Hindlimb muscle (tissue), 1 donor: ENCODE data around the gene GRIN3B. TPM values are rescaled to one million over a fixed set of nuclear protein-coding genes. Genes with fewer than 3 reads are reported as not detected.
"Not testable (repeated sequence)": the region's sequence is repeated elsewhere in the genome, so short reads cannot be mapped to it uniquely, and the experiment has no call there.

Experiments
- DNase-seq: peaks from one replicate; pipeline ENCODE4 v3.0.0-alpha.2; 2013
- polyA plus RNA-seq: library from polyadenylated mRNA; unstranded; fragments of 120-200 nt; gene quantifications from one replicate; pipeline ENCODE4 v1.2.1, GENCODE V29; 2013; ENCODE audit not compliant: insufficient read length

The GRIN3B gene, protein sequence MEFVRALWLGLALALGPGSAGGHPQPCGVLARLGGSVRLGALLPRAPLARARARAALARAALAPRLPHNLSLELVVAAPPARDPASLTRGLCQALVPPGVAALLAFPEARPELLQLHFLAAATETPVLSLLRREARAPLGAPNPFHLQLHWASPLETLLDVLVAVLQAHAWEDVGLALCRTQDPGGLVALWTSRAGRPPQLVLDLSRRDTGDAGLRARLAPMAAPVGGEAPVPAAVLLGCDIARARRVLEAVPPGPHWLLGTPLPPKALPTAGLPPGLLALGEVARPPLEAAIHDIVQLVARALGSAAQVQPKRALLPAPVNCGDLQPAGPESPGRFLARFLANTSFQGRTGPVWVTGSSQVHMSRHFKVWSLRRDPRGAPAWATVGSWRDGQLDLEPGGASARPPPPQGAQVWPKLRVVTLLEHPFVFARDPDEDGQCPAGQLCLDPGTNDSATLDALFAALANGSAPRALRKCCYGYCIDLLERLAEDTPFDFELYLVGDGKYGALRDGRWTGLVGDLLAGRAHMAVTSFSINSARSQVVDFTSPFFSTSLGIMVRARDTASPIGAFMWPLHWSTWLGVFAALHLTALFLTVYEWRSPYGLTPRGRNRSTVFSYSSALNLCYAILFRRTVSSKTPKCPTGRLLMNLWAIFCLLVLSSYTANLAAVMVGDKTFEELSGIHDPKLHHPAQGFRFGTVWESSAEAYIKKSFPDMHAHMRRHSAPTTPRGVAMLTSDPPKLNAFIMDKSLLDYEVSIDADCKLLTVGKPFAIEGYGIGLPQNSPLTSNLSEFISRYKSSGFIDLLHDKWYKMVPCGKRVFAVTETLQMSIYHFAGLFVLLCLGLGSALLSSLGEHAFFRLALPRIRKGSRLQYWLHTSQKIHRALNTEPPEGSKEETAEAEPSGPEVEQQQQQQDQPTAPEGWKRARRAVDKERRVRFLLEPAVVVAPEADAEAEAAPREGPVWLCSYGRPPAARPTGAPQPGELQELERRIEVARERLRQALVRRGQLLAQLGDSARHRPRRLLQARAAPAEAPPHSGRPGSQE
- 0.22 TPM for polyA plus RNA-seq

DNA sequence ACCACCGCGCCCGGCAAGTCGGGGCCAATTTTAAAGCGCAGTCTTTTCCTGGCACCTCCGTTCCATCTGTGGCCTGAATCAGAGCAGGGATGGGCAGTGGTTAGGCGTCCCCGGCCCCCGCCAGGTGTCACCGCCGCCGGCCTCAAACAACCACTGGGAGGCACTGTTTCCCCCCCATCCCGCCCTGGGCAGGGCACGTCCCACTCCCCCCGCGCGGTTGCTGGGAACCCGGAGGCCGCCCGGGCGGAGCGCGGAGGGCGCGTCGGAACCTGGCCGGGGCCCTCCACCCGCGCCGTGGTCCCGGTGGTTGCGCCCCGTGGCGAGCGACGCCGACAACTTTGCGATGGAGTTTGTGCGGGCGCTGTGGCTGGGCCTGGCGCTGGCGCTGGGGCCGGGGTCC lies at the start of gene GRIN3B:
Gene GRIN3B (plus strand): TSS at position 325 of the 400 bp plus-strand sequence. CDS start 19 bp downstream, at position 344.
- DNase-seq = no peak

DNA sequence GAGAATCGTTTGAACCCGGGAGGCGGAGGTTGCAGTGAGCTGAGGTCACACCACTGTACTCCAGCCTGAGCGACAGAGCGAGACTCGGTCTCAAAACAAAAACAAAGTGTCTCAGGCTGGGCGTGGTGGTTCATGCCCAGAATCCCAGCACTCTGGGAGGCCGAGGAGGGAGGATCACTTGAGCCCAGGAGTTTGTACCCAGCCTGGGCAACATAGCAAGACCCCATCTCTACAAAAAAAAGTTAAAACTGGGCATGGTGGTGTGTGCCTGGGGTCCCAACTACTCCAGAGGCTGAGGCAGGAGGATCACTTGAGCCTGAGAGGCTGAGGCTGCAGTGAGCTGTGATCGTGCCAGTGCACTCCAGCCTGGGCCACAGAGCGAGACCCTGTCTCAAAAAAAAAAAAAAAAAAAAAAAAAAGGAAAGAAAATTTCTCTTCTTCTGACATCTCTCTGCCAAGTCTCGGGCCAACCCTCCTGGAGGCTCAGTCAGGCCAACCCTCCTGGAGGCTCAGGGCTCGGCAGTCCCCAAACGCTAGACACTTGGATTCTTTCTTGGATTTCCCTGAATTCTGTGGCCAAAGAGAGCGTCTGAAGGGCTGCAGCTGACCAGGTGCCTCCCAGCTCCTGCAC lies 48.1 kb upstream of the GRIN3B start:
- DNase-seq = no peak

GRCh38 chr19:952680-953444 lies 47.4 kb upstream of the GRIN3B start:
- no peak for DNase-seq

- no peak for DNase-seq
These were observed 46.6 kb upstream of the GRIN3B start for GRCh38 chr19:953445-954271.

DNA sequence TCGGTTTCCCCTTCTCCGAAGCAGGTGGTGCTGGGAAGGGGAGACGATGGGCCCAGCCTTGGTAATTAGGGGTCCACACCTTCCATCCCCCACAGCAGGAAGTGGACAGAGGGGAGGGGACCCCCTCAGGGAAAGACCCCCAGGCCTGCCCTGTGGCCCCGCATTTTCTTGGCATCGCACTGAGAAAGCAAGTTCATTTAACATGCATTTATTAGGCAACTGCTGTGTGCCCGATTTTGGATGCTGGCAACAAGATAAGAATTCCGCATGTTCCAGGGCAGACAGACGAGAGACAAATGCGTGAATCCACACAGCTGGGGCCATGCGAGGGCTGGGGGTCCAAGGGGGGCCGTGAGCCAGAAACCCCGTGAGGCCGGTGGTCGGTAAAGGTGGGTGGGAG lies 45.9 kb upstream of the GRIN3B start:
- no peak for DNase-seq

- no peak for DNase-seq
These were observed 45.3 kb upstream of the GRIN3B start for GRCh38 chr19:954672-955494.

- DNase-seq = no peak
These were observed 44.1 kb upstream of the GRIN3B start for GRCh38 chr19:955803-956765.

- DNase-seq = no peak
These were observed 43.3 kb upstream of the GRIN3B start for GRCh38 chr19:956766-957440.

DNA sequence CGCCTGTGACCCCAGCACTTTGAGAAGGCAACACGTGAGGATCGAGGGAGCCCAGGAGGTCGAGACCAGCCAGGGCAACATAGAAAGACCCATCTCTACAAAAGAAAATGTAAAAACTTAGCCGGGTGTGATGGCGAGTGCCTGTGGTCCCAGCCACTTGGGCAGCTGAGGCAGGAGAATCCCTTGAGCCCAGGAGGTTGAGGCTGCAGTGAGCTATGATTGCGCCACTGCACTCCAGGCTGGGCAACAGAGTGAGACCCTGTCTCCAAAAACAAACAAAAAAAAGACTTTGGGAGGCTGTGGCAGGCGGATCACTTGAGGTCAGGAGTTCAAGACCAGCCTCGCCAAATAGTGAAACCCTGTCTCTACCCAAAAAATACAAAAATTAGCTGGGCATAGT lies 42.6 kb upstream of the GRIN3B start:
- not testable (repeated sequence) for DNase-seq

DNA sequence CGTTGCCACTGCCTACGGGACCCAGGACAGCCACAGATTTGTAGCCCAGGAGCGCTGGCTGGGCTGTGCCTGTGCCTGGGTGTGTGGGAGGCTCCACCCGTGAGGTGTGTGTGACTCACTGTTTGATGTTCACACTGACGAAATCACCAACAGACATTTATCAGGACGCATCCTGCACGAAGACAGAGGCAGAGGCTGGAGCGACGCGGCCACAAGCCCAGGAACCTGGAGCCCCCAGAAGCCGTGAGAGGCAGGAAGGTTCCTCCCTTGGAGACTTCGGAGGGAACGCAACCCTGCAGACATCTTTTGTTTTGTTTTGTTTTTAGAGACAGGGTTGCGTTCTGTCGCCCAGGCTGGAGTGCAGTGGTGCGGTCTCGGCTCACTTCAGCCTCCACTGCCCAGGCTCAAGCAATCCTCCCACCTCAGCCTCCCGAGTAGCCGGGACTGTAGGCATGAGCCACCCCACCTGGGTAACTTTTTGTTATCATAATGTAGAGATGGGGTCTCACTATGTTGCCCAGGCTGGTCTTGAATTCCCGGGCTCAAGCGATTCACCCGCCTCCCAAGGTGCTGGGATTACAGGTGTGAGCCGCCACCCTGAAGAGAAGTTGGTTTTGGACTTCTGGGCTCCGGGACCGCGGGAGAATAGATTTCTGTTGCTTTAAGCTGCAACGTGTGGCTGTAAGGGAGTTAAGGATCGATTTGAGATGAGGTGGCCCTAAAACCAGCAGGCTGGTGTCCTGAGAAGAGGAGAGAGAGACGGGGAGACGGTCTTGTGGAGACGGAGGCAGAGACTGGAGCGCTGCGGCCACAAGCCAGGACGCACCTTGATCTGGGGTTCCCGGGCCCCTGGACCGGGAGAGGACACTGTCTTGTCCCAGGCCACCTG lies 41.0 kb upstream of the GRIN3B start:
- no peak for DNase-seq

DNA sequence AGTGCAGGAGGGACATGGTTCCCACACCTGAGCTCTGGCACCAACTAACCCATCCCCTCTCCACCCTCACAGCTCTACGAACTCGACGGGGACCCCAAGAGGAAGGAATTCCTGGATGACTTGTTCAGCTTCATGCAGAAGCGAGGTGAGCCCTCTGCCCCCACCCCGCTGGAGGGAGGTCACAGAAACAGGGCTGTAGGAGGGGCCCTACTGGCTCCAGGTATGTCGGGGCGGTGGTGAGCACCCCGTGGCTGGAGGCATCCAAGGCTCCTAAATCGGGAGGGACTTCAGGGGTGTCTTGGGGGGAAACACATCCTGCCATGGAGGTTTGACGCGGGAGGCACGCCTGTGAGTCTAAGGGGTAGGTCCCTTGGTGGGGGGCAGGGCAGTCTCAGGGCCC lies 40.2 kb upstream of the GRIN3B start:
- no peak for DNase-seq

GRCh38 chr19:960601-960938 lies 39.6 kb upstream of the GRIN3B start:
- DNase-seq = no peak

- no peak for DNase-seq
These were observed 38.2 kb upstream of the GRIN3B start for GRCh38 chr19:961866-962620.

GRCh38 chr19:962683-963400 lies 37.4 kb upstream of the GRIN3B start:
- DNase-seq = no peak

GRCh38 chr19:963486-963951 lies 36.7 kb upstream of the GRIN3B start:
- no peak for DNase-seq

DNA sequence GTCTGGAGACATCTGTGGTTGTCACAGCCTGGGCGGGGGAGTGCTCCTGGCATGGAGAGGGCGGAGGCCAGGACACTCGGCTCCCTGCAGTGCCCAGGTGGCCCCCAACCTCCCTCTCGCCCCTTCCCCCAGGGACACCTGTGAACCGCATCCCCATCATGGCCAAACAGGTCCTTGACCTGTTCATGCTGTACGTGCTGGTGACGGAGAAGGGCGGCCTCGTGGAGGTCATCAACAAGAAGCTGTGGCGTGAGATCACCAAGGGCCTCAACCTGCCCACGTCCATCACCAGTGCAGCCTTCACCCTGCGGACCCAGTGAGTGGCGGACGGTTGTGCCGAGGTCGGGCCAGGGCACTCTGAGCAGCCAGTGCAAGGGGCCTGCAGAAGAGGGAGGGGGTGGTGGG lies 36.1 kb upstream of the GRIN3B start:
- DNase-seq = no peak
